SH-SY5Y (cell line): ENCODE data around the gene SH3GL1.

Source experiments
- GATA2 ChIP-seq: IDR thresholded peaks from 2 replicates; pipeline ENCODE4 v1.6.1; 2011; ENCODE audit warnings: mild to moderate bottlenecking, low read depth, low read length
- GATA3 ChIP-seq: IDR thresholded peaks from 2 replicates; pipeline ENCODE4 v1.6.1; 2011; ENCODE audit warnings: low read depth, mild to moderate bottlenecking, low read length, moderate library complexity

DNA sequence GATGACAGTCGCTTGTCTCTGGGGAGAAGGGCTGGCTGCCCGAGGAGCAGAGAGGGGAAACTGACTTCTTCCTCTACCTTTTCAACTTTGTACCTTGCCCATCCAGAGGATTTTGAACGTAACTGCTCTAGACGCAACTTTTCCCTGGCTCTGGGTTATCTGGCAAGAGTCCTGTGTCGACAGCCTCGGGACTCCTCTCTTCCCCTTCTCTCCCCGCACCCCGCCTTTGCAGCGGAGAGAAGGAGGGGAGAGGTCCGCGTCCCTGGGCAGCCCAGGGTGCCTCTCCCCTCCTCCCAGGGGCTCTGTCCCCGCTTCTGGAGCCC lies 574 bp downstream of the SH3GL1 start:
- TF ChIP-seq GATA3 (no peak), GATA2 (no peak)
